Lower leg skin (tissue), 3 donors: Measurements from ENCODE around the gene TRAPPC5.

Experiments used
- POLR2A ChIP-seq, 2 donors: fragments of 450-650 bp; IDR thresholded peaks; one replicate each; pipeline ENCODE4 v1.6.1; 2016 to 2017; ENCODE audit warnings: antibody characterized with exemption in 2 of 2, mild to moderate bottlenecking in 1 of 2, moderate library complexity in 1 of 2
- TF ChIP-seq, protein P1 (sequence below), 3 donors: fragments of 450-650 bp; IDR thresholded peaks; one replicate each; pipeline ENCODE4 v1.5.1; 2016; ENCODE audit warnings: antibody characterized with exemption in 3 of 3, mild to moderate bottlenecking in 3 of 3, moderate library complexity in 2 of 3

DNA sequence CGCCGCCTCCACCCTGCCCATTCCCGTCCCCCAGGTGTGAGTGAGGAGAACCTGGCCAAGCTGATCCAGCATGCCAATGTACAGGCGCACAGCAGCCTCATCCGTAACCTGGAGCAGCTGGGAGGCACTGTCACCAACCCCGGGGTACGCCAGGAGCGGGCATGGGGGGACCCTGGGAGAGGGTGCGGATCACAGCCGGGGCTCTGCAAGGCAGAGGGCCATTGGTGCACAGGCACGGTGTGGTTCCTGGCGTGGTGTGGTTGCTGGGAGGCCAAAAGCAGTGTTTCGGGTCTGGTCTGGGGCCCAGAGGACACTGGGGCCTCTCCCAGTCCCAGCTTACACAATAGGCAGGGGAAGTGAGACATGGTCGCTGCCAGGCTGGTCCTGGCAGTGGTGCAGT is 35.5 kb upstream of the TRAPPC5 start:
- TF ChIP-seq POLR2A (IDR thresholded peaks at IDR 0.05): no peak
- TF ChIP-seq, protein P1, sequence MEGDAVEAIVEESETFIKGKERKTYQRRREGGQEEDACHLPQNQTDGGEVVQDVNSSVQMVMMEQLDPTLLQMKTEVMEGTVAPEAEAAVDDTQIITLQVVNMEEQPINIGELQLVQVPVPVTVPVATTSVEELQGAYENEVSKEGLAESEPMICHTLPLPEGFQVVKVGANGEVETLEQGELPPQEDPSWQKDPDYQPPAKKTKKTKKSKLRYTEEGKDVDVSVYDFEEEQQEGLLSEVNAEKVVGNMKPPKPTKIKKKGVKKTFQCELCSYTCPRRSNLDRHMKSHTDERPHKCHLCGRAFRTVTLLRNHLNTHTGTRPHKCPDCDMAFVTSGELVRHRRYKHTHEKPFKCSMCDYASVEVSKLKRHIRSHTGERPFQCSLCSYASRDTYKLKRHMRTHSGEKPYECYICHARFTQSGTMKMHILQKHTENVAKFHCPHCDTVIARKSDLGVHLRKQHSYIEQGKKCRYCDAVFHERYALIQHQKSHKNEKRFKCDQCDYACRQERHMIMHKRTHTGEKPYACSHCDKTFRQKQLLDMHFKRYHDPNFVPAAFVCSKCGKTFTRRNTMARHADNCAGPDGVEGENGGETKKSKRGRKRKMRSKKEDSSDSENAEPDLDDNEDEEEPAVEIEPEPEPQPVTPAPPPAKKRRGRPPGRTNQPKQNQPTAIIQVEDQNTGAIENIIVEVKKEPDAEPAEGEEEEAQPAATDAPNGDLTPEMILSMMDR (IDR thresholded peaks at IDR 0.05): no peak
